Measurements from ENCODE around the gene PGD.
"Not testable (repeated sequence)": the region's sequence is repeated elsewhere in the genome, so short reads cannot be mapped to it uniquely, and the experiment has no call there.

The PGD gene

DNA sequence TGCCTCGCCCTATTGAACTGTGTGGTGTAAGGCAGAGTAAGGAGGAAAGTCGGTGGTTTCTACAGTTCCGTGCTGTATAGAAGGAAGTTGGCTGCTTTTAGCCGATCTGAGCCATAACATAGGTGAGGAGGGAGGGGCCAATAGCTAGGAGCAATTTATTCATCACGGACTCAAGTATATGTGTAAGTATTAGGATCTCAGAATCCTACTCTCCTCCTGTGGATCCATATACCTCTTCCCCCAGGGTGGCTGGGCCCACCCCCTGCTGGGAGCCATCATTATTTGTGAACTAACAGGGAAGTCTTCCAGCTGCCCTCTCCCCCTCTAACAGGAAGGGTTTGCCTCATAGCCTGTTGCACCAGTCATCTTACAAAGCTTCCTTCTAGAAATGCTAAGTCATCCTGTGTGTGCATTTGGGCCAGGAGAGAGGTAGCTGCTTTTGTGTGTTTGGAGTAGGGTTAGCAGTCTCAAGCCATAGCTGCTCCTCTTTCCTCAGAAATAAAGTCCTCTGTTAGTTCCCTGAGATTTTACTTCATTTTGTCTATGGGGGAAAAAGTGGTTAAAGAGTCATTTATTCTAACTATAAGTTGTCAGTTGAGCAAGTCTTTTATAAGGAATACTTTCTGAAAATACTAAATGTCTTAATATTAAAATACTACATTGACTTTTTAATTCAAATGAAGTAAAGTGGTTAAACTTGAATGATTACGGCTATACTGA is 16.5 kb downstream of the PGD start (continued):
- no peak for TF ChIP-seq ZNF350 (tag by site-specific recombination; IDR thresholded peaks at IDR 0.05)

DNA sequence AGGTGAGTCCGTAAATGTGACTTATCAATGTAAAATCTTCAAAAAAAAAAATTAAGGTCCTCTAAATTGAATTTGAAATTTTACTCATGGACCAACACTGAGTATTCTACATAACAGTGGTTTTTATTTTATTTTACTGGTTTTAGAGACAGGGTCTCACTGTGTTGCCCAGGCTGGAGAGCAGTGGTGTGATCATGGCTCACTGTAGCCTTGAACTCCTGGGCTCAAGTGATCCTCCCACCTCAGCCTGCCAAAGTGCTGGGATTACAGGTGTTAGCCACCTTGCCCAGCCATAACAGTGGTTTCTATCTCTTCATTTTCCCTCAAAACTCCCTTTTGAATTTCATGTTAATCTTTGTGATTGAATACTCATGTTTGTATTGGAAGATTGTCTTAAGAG is 17.1 kb downstream of the PGD start:
- not testable (repeated sequence) for H3K4me1 ChIP-seq (ENCODE audit: control insufficient read depth, insufficient read depth, low read length); H3K4me3 ChIP-seq (ENCODE audit: low read depth, low read length); H3K9me3 ChIP-seq (ENCODE audit: control insufficient read depth, insufficient read depth, low read depth, low read length); H3K27ac ChIP-seq (ENCODE audit: extremely low read depth, low read depth, low read length)
- peaks cover 52 to 98% of the 10 kb centered on the region in 2 experiments for H3K36me3 ChIP-seq (ENCODE audit: control insufficient read depth in 2 of 2, insufficient read depth in 1 of 2, low read length in 2 of 2)
- CTCF ChIA-PET, result interaction anchor here (0.7 to 1.0 kb wide), 2 partner anchors 13 to 44 kb away, joined by 4 to 5 read pairs; no protein-coding TSS in a partner anchor
- POLR2A ChIA-PET, result interaction anchor here (0.6 kb wide), 1 partner anchor 81 kb away, joined by 3 read pairs; no protein-coding TSS in a partner anchor

GRCh38 chr1:10418741-10419140 is 19.9 kb downstream of the PGD start:
- H3K4me3 ChIP-seq (ENCODE audit: low read depth, low read length); H3K27ac ChIP-seq (ENCODE audit: extremely low read depth, low read depth, low read length); CTCF ChIA-PET; H3K4me1 ChIP-seq (ENCODE audit: control insufficient read depth, insufficient read depth, low read length); H3K9me3 ChIP-seq (ENCODE audit: control insufficient read depth, insufficient read depth, low read depth, low read length): not testable (repeated sequence)
- H3K36me3 ChIP-seq (ENCODE audit: control insufficient read depth in 2 of 2, insufficient read depth in 1 of 2, low read length in 2 of 2), result peaks cover 46 to 83% of the 10 kb centered on the region in 2 experiments
- POLR2A ChIA-PET, result interaction anchor here (0.6 to 0.7 kb wide), 2 partner anchors 8 to 25 kb away, joined by 4 to 5 read pairs; no protein-coding TSS in a partner anchor

- Histone ChIP-seq H3K9me3 (ENCODE audit: control insufficient read depth, insufficient read depth, low read depth, low read length) (no peaks in the 10 kb centered on the region), H3K4me3 (ENCODE audit: low read depth, low read length) (no peak overlapping the region), H3K36me3 (ENCODE audit: control insufficient read depth in 2 of 2, insufficient read depth in 1 of 2, low read length in 2 of 2) (peaks cover 43 to 77% of the 10 kb centered on the region in 2 experiments), H3K27ac (ENCODE audit: extremely low read depth, low read depth, low read length) (no peak overlapping the region), H3K4me1 (ENCODE audit: control insufficient read depth, insufficient read depth, low read length) (no peaks in the 10 kb centered on the region)
- ChIA-PET CTCF (interaction anchor here (0.6 kb wide), 1 partner anchor 10 kb away, joined by 3 read pairs; no protein-coding TSS in a partner anchor), POLR2A (no interaction called here)
- TF ChIP-seq ZNF777 (tag by site-specific recombination; IDR thresholded peaks at IDR 0.05; ENCODE audit: borderline replicate concordance) (no peak), SP7 (tag by site-specific recombination; IDR thresholded peaks at IDR 0.05) (no peak), MYNN (tag by site-specific recombination; IDR thresholded peaks at IDR 0.05; ENCODE audit: borderline replicate concordance) (no peak), ZSCAN30 (tag by site-specific recombination; IDR thresholded peaks at IDR 0.05) (no peak), ZNF23 (tag by site-specific recombination; IDR thresholded peaks at IDR 0.05; ENCODE audit: borderline replicate concordance) (no peak), KLF9 (tag by site-specific recombination; IDR thresholded peaks at IDR 0.05; ENCODE audit: low read depth) (no peak), ZNF2 (tag by site-specific recombination; IDR thresholded peaks at IDR 0.05) (no peak), ZBTB10 (tag by site-specific recombination; IDR thresholded peaks at IDR 0.05) (no peak), YY1 (tag by site-specific recombination; IDR thresholded peaks at IDR 0.05) (no peak), ZNF391 (tag by site-specific recombination; IDR thresholded peaks at IDR 0.05; ENCODE audit: borderline replicate concordance, low read depth) (no peak), ZNF585B (tag by site-specific recombination; IDR thresholded peaks at IDR 0.05) (no peak), ZNF16 (tag by site-specific recombination; IDR thresholded peaks at IDR 0.05; ENCODE audit: low read depth) (no peak), ZNF433 (tag by site-specific recombination; IDR thresholded peaks at IDR 0.05; ENCODE audit: low read depth) (no peak), YY2 (tag by site-specific recombination; IDR thresholded peaks at IDR 0.05) (no peak), ZNF555 (tag by site-specific recombination; conservative IDR thresholded peaks at IDR 0.05) (no peak), ZNF423 (tag by site-specific recombination; IDR thresholded peaks at IDR 0.05) (no peak)
- TF ChIP-seq, protein P1, sequence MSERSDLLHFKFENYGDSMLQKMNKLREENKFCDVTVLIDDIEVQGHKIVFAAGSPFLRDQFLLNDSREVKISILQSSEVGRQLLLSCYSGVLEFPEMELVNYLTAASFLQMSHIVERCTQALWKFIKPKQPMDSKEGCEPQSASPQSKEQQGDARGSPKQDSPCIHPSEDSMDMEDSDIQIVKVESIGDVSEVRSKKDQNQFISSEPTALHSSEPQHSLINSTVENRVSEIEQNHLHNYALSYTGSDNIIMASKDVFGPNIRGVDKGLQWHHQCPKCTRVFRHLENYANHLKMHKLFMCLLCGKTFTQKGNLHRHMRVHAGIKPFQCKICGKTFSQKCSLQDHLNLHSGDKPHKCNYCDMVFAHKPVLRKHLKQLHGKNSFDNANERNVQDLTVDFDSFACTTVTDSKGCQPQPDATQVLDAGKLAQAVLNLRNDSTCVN (tag by site-specific recombination; optimal IDR thresholded peaks at IDR 0.05), result no peak
These were observed 20.5 kb downstream of the PGD start for GRCh38 chr1:10419351-10419750.
